Mononuclear cell (primary cell): ENCODE measurements around the gene MRTFA. TPM values are rescaled to one million over a fixed set of nuclear protein-coding genes. Genes with fewer than 3 reads are reported as not detected.
A peak's percentile ranks its signal among the peaks of the same experiment; 100 is the strongest.

ENCODE experiments used
- H3K27me3 ChIP-seq: 2 replicates; pipeline ENCODE4 v1.6.0; 2011; ENCODE audit warnings: low read length, control low read depth; ENCODE audit not compliant: insufficient read depth
- H3K4me1 ChIP-seq: 2 replicates; pipeline ENCODE4 v1.5.1; 2011; ENCODE audit warnings: mild to moderate bottlenecking, low read length, control low read depth; ENCODE audit not compliant: insufficient read depth
- H3K4me3 ChIP-seq: 2 replicates; pipeline ENCODE4 v1.5.1; 2011; ENCODE audit warnings: mild to moderate bottlenecking, low read length, moderate library complexity
- H3K9me3 ChIP-seq: 2 replicates; pipeline ENCODE4 v1.5.1; 2011; ENCODE audit warnings: low read depth, mild to moderate bottlenecking, control low read depth, low read length
- total RNA-seq: library from RNA; depleted of rRNA; stranded (reverse); fragments of >200 nt; gene quantifications from one replicate; pipeline ENCODE4 v1.2.3, GENCODE V29; 2012

The MRTFA gene
- total RNA-seq, 1 donor, result 40.6 TPM

GRCh38 chr22:40463017-40463631 is 173.4 kb downstream of the MRTFA start:
- peak overlapping the region; percentile 85 for H3K4me3 ChIP-seq
- H3K4me1 ChIP-seq, result peaks cover 59% of the 10 kb centered on the region
- H3K9me3 ChIP-seq, result no peaks in the 10 kb centered on the region

GRCh38 chr22:40462195-40462984 is 174.1 kb downstream of the MRTFA start:
- no peaks in the 10 kb centered on the region for H3K9me3 ChIP-seq
- no peaks in the 10 kb centered on the region for H3K27me3 ChIP-seq
- peaks cover 64% of the 10 kb centered on the region for H3K4me1 ChIP-seq
- H3K4me3 ChIP-seq, result peak overlapping the region; percentile 85

More at GRCh38 chr22:40463017-40463631, 173.4 kb downstream of the MRTFA start:
- no peaks in the 10 kb centered on the region for H3K27me3 ChIP-seq

- H3K4me1 ChIP-seq, result peaks cover 94% of the 10 kb centered on the region
These were observed 182.8 kb downstream of the MRTFA start for GRCh38 chr22:40453671-40454070.

GRCh38 chr22:40452730-40453487 is 183.6 kb downstream of the MRTFA start:
- H3K4me3 ChIP-seq, result no peak overlapping the region
- H3K4me1 ChIP-seq, result peaks cover 95% of the 10 kb centered on the region
- no peaks in the 10 kb centered on the region for H3K9me3 ChIP-seq
- H3K27me3 ChIP-seq, result no peaks in the 10 kb centered on the region

More at GRCh38 chr22:40453671-40454070, 182.8 kb downstream of the MRTFA start:
- no peaks in the 10 kb centered on the region for H3K27me3 ChIP-seq
- H3K4me3 ChIP-seq, result no peak overlapping the region
- H3K9me3 ChIP-seq, result no peaks in the 10 kb centered on the region

GRCh38 chr22:40451210-40451609 is 185.3 kb downstream of the MRTFA start:
- no peak overlapping the region for H3K4me3 ChIP-seq
- no peaks in the 10 kb centered on the region for H3K27me3 ChIP-seq
- no peaks in the 10 kb centered on the region for H3K9me3 ChIP-seq
- peaks cover 99% of the 10 kb centered on the region for H3K4me1 ChIP-seq

- H3K27me3 ChIP-seq, result no peaks in the 10 kb centered on the region
- H3K4me1 ChIP-seq, result peaks cover 99% of the 10 kb centered on the region
- no peak overlapping the region for H3K4me3 ChIP-seq
- H3K9me3 ChIP-seq, result no peaks in the 10 kb centered on the region
These were observed 185.9 kb downstream of the MRTFA start for GRCh38 chr22:40450616-40451015.

- H3K4me3 ChIP-seq, result no peak overlapping the region
These were observed 186.9 kb downstream of the MRTFA start for GRCh38 chr22:40449676-40450035.

GRCh38 chr22:40446203-40446602 is 190.3 kb downstream of the MRTFA start:
- H3K4me1 ChIP-seq, result peaks cover 99% of the 10 kb centered on the region
- H3K4me3 ChIP-seq, result no peak overlapping the region
- no peaks in the 10 kb centered on the region for H3K9me3 ChIP-seq
- H3K27me3 ChIP-seq, result no peaks in the 10 kb centered on the region

More at GRCh38 chr22:40449676-40450035, 186.9 kb downstream of the MRTFA start:
- no peaks in the 10 kb centered on the region for H3K9me3 ChIP-seq
- H3K27me3 ChIP-seq, result no peaks in the 10 kb centered on the region
- H3K4me1 ChIP-seq, result peaks cover 99% of the 10 kb centered on the region

- Histone ChIP-seq H3K4me3 (no peak overlapping the region), H3K4me1 (peaks cover 99% of the 10 kb centered on the region), H3K27me3 (no peaks in the 10 kb centered on the region), H3K9me3 (no peaks in the 10 kb centered on the region)
These were observed 192.2 kb downstream of the MRTFA start for GRCh38 chr22:40444178-40444831.

GRCh38 chr22:40443732-40444131 is 192.8 kb downstream of the MRTFA start:
- Histone ChIP-seq H3K9me3 (no peaks in the 10 kb centered on the region), H3K4me1 (peaks cover 99% of the 10 kb centered on the region), H3K27me3 (no peaks in the 10 kb centered on the region), H3K4me3 (no peak overlapping the region)

- Histone ChIP-seq H3K4me3 (no peak overlapping the region), H3K4me1 (peaks cover 99% of the 10 kb centered on the region), H3K9me3 (no peaks in the 10 kb centered on the region), H3K27me3 (no peaks in the 10 kb centered on the region)
These were observed 194.6 kb downstream of the MRTFA start for GRCh38 chr22:40441761-40442390.

- Histone ChIP-seq H3K4me1 (peaks cover 96% of the 10 kb centered on the region), H3K27me3 (no peaks in the 10 kb centered on the region), H3K9me3 (no peaks in the 10 kb centered on the region), H3K4me3 (no peak overlapping the region)
These were observed 199.8 kb downstream of the MRTFA start for GRCh38 chr22:40436505-40437431.

- Histone ChIP-seq H3K27me3 (no peaks in the 10 kb centered on the region), H3K9me3 (no peaks in the 10 kb centered on the region), H3K4me1 (peaks cover 83% of the 10 kb centered on the region), H3K4me3 (no peak overlapping the region)
These were observed 201.8 kb downstream of the MRTFA start for GRCh38 chr22:40434745-40435144.

GRCh38 chr22:40434106-40434505 is 202.4 kb downstream of the MRTFA start:
- Histone ChIP-seq H3K4me3 (no peak overlapping the region), H3K27me3 (no peaks in the 10 kb centered on the region), H3K4me1 (peaks cover 77% of the 10 kb centered on the region), H3K9me3 (no peaks in the 10 kb centered on the region)
